ENCODE results near the gene IL36A.

DNA sequence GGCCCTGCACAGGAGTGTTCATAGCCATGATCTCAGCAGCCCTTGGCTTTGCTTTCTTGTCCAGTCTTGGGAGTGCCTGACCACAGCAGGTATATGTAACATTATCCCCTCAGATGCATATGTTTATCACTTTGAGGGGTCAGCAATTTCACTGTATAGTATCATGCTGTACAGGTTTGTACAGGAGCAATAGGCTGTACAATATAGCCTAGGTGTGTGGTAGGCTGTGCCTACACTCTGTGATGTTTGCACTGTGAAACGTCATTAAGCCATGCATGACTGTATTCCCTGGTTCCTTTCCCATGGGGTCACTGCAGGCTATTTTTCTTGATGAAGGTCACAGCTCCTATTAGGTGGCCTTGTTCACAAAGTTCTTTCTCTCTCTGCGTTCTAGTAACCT is 32.1 kb upstream of the IL36A start:
- no peak for TF ChIP-seq EZH2 (IDR thresholded peaks at IDR 0.05; ENCODE audit: borderline replicate concordance)
- TF ChIP-seq, protein P1, sequence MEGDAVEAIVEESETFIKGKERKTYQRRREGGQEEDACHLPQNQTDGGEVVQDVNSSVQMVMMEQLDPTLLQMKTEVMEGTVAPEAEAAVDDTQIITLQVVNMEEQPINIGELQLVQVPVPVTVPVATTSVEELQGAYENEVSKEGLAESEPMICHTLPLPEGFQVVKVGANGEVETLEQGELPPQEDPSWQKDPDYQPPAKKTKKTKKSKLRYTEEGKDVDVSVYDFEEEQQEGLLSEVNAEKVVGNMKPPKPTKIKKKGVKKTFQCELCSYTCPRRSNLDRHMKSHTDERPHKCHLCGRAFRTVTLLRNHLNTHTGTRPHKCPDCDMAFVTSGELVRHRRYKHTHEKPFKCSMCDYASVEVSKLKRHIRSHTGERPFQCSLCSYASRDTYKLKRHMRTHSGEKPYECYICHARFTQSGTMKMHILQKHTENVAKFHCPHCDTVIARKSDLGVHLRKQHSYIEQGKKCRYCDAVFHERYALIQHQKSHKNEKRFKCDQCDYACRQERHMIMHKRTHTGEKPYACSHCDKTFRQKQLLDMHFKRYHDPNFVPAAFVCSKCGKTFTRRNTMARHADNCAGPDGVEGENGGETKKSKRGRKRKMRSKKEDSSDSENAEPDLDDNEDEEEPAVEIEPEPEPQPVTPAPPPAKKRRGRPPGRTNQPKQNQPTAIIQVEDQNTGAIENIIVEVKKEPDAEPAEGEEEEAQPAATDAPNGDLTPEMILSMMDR (IDR thresholded peaks at IDR 0.05; ENCODE audit: poor library complexity) = no peak
- TF ChIP-seq EZH2phosphoT487 (IDR thresholded peaks at IDR 0.05; ENCODE audit: low read depth, severe bottlenecking, unreplicated experiment) = no peak

Measured in hepatocyte (in vitro differentiated cells).